Fibroblast of lung (primary cell): Measurements from ENCODE around the gene CDH15.

Experiments
- CTCF ChIP-seq, 2 donors: IDR thresholded peaks in 1 of 2; conservative IDR thresholded peaks in 1 of 2; 1 replicate in 1 of 2; 2 replicates in 1 of 2; pipeline ENCODE4 v1.5.1; 2011 to 2012; ENCODE audit warnings: low read length in 2 of 2, control low read depth in 1 of 2, inconsistent platforms in 1 of 2, low read depth in 1 of 2, mild to moderate bottlenecking in 1 of 2
- EZH2 ChIP-seq: IDR thresholded peaks from 2 replicates; pipeline ENCODE4 v1.5.1; 2012; ENCODE audit warnings: low read length, control low read depth, mild to moderate bottlenecking; ENCODE audit errors: missing control alignments

DNA sequence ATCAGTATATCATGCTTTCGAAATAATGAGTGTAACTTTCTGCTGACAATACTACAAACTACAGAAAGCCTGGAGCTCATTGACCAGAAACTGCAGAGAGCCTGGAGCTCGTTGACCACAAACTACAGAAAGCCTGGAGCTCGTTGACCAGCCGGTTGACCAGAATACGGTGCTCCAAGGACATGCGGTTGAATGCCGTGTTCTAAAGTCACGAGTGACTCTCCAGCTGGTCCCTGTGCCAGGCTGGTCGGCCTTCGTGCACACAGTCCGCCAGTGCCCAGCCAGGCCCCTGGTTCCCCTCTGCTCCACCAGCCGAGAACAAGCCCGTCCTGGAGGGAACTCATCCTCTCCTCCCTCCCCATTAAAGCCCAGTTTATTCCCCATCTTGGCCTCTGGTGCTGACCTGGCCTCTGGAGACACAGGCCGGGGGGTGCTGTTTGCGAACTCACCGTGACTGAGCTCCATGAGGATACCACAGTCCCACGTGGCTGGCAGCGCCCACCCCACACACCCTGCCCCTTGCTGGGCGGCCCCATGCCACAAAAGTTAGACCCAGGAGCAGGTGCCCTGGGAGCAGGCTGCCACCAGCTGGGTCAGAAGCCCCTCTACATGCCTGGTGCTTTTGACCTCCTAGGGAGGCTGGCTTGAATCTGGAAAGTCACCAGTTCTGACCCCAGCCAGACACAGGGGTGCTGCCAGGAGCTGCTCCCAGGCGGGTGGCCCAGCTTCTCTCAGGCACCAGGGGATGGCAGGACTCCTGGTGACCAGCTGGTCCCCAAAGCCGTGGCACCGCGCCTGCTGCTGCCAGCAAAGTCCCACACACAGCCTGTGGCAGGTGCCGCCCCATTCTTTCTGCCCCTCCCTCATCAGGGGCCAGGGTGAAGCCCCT is 15.5 kb upstream of the CDH15 start:
- TF ChIP-seq CTCF (conservative IDR thresholded peaks at IDR 0.05 in 1 of 2, IDR thresholded peaks at IDR 0.05 in 1 of 2; ENCODE audit: low read depth in 1 of 2, low read length in 2 of 2) (no peak), EZH2 (no peak)
